ENCODE results near the gene ALS2. TPM values are rescaled to one million over a fixed set of nuclear protein-coding genes. Genes with fewer than 3 reads are reported as not detected.
"Not testable (repeated sequence)": the region's sequence is repeated elsewhere in the genome, so short reads cannot be mapped to it uniquely, and the experiment has no call there.

ALS2 gene
- polyA plus RNA-seq, 1 donor from 2014 or later = 4.4 TPM

- not testable (repeated sequence) for H3K36me3 Mint-ChIP-seq
These were observed 18.2 kb upstream of the ALS2 start for GRCh38 chr2:201798914-201799285.

GRCh38 chr2:201798252-201798913 is 17.6 kb upstream of the ALS2 start:
- H3K9me3 Mint-ChIP-seq = no peaks in the 10 kb centered on the region
- no peak overlapping the region for H3K4me3 Mint-ChIP-seq
- H3K27me3 Mint-ChIP-seq = peaks cover 5% of the 10 kb centered on the region
- H3K4me1 Mint-ChIP-seq = peaks cover 0 to 3% (median 0%) of the 10 kb centered on the region in 3 donors
- H3K27ac Mint-ChIP-seq = no peak overlapping the region
- no peaks in the 10 kb centered on the region for H3K36me3 Mint-ChIP-seq

More at GRCh38 chr2:201798914-201799285, 18.2 kb upstream of the ALS2 start:
- H3K9me3 Mint-ChIP-seq, H3K27ac Mint-ChIP-seq, H3K4me3 Mint-ChIP-seq, H3K27me3 Mint-ChIP-seq, H3K4me1 Mint-ChIP-seq: not testable (repeated sequence)

DNA sequence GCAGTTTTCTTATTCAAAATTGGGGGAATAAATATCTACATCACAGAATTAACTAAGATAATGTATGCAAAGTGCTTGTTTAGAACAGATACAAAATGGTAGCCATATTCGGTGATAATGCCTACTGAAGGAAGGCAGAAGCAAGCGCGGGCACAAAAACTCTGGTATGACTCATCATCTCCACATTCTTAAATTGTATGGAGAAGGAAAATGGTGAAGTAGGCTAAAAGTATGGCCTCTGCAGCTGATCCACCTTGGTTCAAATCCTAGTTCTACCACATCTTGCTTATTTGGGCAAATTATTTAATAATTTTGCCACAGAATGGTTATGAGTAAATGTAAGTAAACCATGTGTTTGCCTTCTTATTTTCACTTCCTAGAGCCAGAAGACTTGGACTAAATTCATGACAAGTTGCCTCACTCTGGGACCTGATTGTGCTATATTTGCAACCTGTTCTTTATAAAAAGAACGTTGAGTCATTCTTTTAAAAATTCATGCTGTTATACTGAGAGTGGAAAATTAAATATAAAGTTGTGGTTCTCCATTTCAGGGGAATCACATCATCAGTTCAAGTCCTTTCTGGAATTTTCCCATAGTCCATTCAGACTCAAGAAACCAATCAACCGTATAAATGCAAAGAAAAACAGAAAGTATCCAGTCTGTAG is 16.6 kb upstream of the ALS2 start:
- Mint-ChIP-seq H3K4me3 (no peak overlapping the region), H3K36me3 (peaks cover 1% of the 10 kb centered on the region), H3K9me3 (no peaks in the 10 kb centered on the region), H3K27me3 (peaks cover 6% of the 10 kb centered on the region), H3K4me1 (peaks cover 0 to 3% (median 0%) of the 10 kb centered on the region in 3 donors), H3K27ac (peak overlapping the region in 1 of 3 donors; percentile 39)

DNA sequence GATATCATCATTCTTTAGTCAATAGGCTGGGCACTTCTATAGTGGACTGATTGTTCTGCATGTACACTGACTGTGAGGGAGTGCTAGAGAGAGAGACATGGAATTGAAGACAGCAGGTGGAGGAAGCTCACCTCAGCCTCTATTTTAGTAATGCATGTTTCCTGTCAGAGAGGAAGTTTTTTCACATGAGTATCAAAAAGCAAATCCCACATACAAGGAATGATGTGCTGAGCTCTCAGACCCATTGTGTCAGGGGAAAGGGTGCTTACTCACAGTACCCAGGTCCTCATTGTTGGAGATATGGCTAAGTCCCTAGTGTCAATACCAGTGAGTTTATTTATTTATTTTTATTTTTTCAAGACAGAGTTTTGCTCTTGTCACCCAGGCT is 15.7 kb upstream of the ALS2 start:
- H3K4me3 Mint-ChIP-seq = no peak overlapping the region
- H3K4me1 Mint-ChIP-seq = peaks cover 0 to 3% (median 0%) of the 10 kb centered on the region in 3 donors
- H3K27me3 Mint-ChIP-seq = peaks cover 4% of the 10 kb centered on the region
- no peak overlapping the region for H3K27ac Mint-ChIP-seq
- peaks cover 1% of the 10 kb centered on the region for H3K36me3 Mint-ChIP-seq
- H3K9me3 Mint-ChIP-seq = no peaks in the 10 kb centered on the region

GRCh38 chr2:201795607-201796477 is 15.1 kb upstream of the ALS2 start:
- Mint-ChIP-seq H3K4me1 (peaks cover 0 to 3% (median 0%) of the 10 kb centered on the region in 3 donors), H3K36me3 (peaks cover 1% of the 10 kb centered on the region), H3K27ac (peak overlapping the region in 1 of 3 donors; percentile 51), H3K9me3 (no peaks in the 10 kb centered on the region), H3K27me3 (peaks cover 4% of the 10 kb centered on the region), H3K4me3 (no peak overlapping the region)

DNA sequence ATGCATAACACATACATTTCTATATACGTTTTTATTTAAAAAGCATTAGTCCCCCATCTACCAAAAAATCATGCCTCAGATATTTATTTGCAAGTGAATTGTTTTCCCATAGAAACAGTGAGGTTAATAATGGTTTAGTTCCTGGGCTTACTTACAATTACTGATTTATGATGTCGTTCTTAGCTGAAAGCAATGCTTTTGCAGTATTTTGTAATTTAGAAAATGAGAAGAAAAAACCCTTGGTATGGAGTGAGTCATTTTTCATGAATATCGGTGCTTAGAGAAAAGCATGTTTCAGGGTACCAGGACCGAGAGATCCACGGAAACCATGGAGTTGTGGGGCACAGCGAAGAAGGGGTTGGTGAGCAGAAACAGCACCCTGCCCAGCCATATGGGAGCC is 13.6 kb upstream of the ALS2 start:
- Mint-ChIP-seq H3K9me3 (no peaks in the 10 kb centered on the region), H3K4me3 (no peak overlapping the region), H3K27me3 (peaks cover 4% of the 10 kb centered on the region), H3K36me3 (peaks cover 1% of the 10 kb centered on the region), H3K4me1 (peaks cover 0 to 3% (median 0%) of the 10 kb centered on the region in 3 donors), H3K27ac (no peak overlapping the region)

- Mint-ChIP-seq H3K4me3 (no peak overlapping the region), H3K9me3 (no peaks in the 10 kb centered on the region), H3K27me3 (peaks cover 4% of the 10 kb centered on the region), H3K27ac (no peak overlapping the region), H3K36me3 (peaks cover 1% of the 10 kb centered on the region), H3K4me1 (peaks cover 0 to 3% (median 0%) of the 10 kb centered on the region in 3 donors)
These were observed 12.9 kb upstream of the ALS2 start for GRCh38 chr2:201793631-201794030.

DNA sequence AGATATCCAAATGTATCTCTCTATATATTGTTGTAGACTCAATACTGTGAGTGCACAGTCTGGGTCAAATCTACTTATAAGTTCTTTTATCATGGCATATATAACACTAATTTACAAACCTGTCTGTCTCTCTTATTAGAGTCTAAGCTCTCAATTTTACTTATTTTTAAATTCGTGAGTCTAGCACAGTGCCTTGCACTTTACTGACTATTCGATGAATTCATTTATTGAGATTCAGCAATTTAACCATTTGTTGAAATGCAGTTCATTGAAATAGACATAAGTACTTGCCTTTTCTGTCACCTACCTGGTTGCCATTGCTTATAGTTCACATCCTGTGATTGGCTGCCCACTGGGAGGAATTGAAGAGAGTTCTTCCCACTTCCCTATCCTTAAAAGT is 10.3 kb upstream of the ALS2 start:
- Mint-ChIP-seq H3K4me3 (no peak overlapping the region), H3K27me3 (peaks cover 9% of the 10 kb centered on the region), H3K4me1 (peaks cover 0 to 3% (median 0%) of the 10 kb centered on the region in 3 donors), H3K27ac (no peak overlapping the region), H3K9me3 (no peaks in the 10 kb centered on the region), H3K36me3 (peaks cover 3% of the 10 kb centered on the region)

DNA sequence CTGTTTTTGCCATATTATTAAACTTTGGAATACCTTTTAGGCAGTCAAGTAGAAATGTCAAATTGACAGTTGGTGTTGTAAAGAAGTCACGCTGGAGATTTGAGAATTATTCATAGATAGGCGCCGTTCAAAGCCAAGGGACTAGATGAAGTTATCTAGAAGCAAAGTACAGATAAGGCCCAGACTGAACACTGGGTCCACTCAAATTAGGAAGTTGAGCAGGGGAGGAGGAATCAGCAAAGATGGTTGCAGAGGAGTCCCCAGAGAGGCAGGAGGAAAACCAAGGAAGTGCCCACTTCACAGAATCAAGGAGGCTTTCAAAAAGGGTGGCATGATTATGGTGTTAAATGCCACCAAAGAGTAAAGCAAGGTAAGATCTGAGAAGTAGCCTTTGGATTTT is 9.6 kb upstream of the ALS2 start:
- H3K27ac Mint-ChIP-seq = no peak overlapping the region
- peaks cover 9% of the 10 kb centered on the region for H3K27me3 Mint-ChIP-seq
- no peak overlapping the region for H3K4me3 Mint-ChIP-seq
- peaks cover 3% of the 10 kb centered on the region for H3K36me3 Mint-ChIP-seq
- no peaks in the 10 kb centered on the region for H3K9me3 Mint-ChIP-seq
- no peaks in the 10 kb centered on the region for H3K4me1 Mint-ChIP-seq

DNA sequence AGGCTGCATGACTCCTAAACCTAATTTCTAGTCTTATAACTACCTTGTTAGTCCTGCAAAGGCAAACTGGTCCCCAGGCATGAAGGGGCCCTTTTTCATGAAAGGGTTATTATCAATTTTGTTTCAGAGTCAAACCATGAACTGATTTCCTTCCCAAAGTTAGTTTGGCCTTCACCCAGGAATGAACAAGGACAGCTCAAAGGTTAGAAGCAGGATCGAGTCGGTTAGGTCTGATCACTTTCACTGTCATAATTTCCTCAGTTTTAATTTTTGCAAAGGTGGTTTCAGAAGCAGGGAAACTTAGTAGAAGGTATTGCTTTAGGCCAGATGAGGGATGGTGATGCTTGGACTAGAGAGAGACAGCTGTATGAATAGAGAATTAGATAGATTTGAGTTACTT is 8.7 kb upstream of the ALS2 start:
- no peaks in the 10 kb centered on the region for H3K4me1 Mint-ChIP-seq
- H3K4me3 Mint-ChIP-seq = no peak overlapping the region
- H3K27me3 Mint-ChIP-seq = peaks cover 9% of the 10 kb centered on the region
- H3K36me3 Mint-ChIP-seq = peaks cover 3% of the 10 kb centered on the region
- H3K27ac Mint-ChIP-seq = no peak overlapping the region
- H3K9me3 Mint-ChIP-seq = no peaks in the 10 kb centered on the region

DNA sequence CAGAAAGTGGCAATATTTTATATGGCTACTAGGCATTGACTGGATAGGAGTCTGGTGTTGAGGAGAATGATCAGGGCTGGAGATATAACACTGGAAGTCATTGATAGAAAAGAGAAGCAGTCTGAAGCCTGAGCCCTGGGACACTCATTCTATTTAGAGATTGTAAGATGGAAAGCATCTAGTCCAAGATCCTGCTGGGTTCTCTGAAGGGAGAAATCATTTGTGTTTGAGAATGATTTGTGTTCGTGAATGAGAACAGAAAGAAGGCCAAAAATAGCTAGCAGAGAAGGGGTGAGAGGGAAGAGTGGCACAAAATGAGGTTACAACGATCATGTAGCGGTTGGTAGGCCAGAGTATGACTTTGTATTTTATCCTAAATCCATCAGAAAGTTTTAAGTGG is 7.6 kb upstream of the ALS2 start:
- Mint-ChIP-seq H3K4me3 (no peak overlapping the region), H3K27me3 (peaks cover 12% of the 10 kb centered on the region), H3K27ac (no peak overlapping the region), H3K36me3 (peaks cover 3% of the 10 kb centered on the region), H3K9me3 (no peaks in the 10 kb centered on the region), H3K4me1 (no peaks in the 10 kb centered on the region)

DNA sequence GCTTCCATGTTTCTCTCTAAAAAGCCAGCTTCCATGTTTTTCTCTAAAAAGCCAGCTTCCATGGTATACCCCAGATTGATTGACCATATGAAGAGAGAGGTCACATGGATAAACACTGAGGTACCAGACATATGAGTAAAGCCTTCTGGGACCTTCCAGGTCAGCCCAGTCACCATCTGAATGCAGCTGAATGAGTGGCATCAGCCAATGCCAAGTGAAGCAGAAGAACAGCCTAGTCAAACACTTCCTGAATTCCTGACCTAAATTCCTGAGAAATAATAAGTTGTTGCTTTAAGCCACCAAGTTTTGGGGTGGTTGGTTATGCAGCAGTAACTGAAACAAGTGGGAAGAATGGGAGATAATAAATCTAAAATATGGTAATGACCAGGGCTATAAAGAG is 5.7 kb upstream of the ALS2 start:
- H3K4me3 Mint-ChIP-seq = no peak overlapping the region
- H3K36me3 Mint-ChIP-seq = peaks cover 2% of the 10 kb centered on the region
- H3K27me3 Mint-ChIP-seq = peaks cover 12% of the 10 kb centered on the region
- no peak overlapping the region for H3K27ac Mint-ChIP-seq
- peaks cover 0 to 5% (median 0%) of the 10 kb centered on the region in 3 donors for H3K4me1 Mint-ChIP-seq
- H3K9me3 Mint-ChIP-seq = no peaks in the 10 kb centered on the region

DNA sequence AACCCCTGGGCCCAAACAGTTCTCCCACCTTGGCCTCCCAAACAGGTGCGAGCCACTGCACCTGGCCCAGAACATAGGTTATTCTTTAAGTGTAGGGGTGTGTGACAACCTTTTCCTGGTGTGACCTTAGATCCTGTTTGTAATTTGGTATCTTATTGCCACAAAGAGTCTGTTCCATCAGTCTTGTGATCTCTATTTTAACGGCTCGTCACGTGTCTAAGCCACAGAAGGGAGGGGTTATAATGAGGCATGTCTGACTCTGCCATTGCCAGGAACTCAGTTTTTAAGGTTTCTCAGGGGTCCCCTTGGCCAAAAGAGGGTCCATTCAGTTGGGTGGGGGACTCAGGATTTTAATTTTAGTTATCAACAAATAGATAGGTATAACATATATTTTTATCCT is 4.4 kb upstream of the ALS2 start:
- H3K4me1 Mint-ChIP-seq = peaks cover 1 to 8% (median 4%) of the 10 kb centered on the region in 3 donors

GRCh38 chr2:201784563-201784962 is 3.8 kb upstream of the ALS2 start:
- Mint-ChIP-seq H3K36me3 (peaks cover 2% of the 10 kb centered on the region), H3K27me3 (peaks cover 12% of the 10 kb centered on the region), H3K9me3 (no peaks in the 10 kb centered on the region), H3K4me1 (peaks cover 6 to 14% (median 9%) of the 10 kb centered on the region in 3 donors), H3K4me3 (no peak overlapping the region), H3K27ac (peak overlapping the region in 1 of 3 donors; percentile 25)

More for the DNA sequence above, 4.4 kb upstream of the ALS2 start:
- Mint-ChIP-seq H3K4me3 (no peak overlapping the region), H3K9me3 (no peaks in the 10 kb centered on the region), H3K27ac (no peak overlapping the region), H3K27me3 (peaks cover 12% of the 10 kb centered on the region), H3K36me3 (peaks cover 2% of the 10 kb centered on the region)

- Mint-ChIP-seq H3K4me3 (peak overlapping the region; percentile 90 to 99 (median 97)), H3K27me3 (peaks cover 8% of the 10 kb centered on the region), H3K36me3 (no peaks in the 10 kb centered on the region), H3K4me1 (peaks cover 6 to 15% (median 9%) of the 10 kb centered on the region in 3 donors), H3K9me3 (no peaks in the 10 kb centered on the region), H3K27ac (peak overlapping the region in 2 of 3 donors; percentile 70 to 99)
These were observed 871 bp upstream of the ALS2 start for GRCh38 chr2:201781557-201782051.
